Stimulated activated CD4-positive, alpha-beta T cell treated with anti-CD3 and anti-CD28 coated beads, Interleukin-15, amount 100 ng/mL, for 48 hours (primary cell): ENCODE results near the gene SREBF1.

ENCODE experiments used
- DNase-seq, 2 donors: peaks; one replicate each; pipeline ENCODE4 v3.0.0-alpha.2; 2020; ENCODE audit warnings: low read depth in 2 of 2

Gene SREBF1

DNA sequence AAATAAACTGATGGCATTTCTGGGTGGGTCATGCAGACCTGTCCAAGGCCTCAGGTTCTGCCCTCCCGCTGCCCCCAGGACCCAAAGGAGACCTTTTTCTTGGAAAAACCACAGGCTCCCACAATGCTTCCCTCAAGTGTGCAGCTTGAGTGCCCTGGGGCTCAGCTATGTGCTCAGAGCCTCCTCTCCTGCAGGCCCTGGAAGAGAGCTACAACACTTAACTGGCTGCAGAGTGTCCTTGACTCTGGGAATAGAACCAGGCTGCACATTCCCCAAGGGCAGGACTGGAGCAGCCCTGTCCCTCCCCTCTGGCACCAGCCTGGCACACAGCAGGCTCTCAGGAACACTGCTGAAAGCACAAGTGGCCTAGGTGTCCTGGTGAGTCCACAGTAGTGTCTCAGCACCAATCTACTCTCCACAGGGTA is 4.8 kb upstream of the SREBF1 start:
- no peak for DNase-seq

DNA sequence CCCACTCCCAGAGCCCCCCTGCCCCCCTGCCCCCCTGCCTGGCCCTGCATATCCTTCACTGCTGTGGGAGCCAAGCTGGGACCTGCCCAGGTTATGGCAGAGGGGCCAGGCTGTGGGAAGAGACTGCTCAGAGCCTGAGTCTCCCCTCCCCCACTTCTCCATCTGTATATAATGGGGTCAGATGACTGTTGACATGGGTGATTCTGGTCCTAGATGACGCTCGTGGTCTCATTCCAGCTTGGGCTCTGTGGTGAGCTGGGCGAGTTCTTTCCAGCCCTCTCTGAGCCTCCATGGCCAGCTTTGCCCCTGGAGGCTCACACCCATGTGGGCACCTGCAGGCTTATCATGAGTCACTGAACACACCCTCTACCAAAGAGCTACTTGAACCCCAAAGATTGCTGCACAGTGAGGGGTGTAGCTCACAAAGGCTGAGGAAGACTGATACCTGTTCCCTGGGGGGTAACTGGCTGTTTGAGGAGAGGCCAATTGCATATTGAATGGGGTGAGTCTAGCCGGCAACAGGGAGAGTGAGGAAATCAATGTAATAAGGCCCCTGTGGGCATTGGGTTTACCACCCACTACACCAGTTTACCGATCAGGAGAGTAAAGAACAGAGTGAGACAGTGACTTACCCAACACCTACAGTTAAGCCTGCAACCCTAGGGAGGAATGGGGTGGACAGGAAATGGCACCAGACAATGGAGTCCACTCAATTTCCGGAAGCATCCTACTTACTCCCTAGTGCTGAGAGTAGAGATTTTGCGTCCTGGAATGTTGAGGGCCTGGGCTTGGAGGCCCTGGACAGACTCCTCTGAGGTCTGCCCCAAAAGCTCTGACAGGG is 4.2 kb upstream of the SREBF1 start:
- no peak for DNase-seq

DNA sequence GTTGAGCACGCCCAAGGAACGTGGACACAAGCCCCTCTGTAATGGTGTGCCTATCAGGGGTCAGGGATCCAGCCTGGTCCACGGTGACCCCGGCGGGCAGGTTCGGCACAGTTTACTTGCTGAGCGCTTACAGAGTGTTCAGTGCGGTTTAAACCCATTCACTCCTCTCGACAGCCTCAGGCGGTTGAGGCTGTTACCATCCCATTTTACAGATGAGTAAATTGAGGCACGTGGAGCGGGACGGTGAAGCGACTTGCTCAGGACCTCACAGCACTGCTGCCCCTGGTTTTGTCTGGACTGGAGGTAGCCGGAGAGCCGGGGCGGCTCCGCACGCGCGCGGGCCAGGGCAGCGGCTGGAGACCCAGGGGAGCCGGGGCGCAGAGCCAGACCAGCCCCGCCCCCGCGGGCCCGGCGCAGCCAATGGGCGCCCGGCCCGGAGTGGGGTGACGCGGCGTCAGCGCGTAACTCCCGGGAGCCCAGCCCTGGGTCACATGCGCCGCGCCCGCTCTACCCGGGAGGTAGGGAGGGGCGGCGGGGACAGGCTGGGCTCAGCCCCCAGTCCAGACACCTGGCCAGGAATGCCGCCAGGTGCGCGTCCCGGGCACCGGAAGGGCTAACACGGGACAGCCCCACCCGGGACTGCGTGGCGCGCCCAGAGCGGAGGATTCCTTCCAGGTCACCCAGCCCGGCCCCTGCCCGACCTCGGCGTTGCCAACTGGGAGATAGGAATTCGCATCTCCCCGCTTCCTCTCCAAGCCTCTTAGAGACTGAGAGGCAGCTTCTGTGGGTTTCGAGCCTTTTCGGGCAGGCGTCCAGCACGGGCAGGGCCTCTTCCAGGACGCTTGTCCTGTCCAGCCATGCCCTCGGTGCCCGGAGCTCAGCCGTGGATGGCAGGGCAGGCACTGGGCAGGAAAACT is 3.3 kb upstream of the SREBF1 start:
- peak in 1 of 2 donors; percentile 78 for DNase-seq

DNA sequence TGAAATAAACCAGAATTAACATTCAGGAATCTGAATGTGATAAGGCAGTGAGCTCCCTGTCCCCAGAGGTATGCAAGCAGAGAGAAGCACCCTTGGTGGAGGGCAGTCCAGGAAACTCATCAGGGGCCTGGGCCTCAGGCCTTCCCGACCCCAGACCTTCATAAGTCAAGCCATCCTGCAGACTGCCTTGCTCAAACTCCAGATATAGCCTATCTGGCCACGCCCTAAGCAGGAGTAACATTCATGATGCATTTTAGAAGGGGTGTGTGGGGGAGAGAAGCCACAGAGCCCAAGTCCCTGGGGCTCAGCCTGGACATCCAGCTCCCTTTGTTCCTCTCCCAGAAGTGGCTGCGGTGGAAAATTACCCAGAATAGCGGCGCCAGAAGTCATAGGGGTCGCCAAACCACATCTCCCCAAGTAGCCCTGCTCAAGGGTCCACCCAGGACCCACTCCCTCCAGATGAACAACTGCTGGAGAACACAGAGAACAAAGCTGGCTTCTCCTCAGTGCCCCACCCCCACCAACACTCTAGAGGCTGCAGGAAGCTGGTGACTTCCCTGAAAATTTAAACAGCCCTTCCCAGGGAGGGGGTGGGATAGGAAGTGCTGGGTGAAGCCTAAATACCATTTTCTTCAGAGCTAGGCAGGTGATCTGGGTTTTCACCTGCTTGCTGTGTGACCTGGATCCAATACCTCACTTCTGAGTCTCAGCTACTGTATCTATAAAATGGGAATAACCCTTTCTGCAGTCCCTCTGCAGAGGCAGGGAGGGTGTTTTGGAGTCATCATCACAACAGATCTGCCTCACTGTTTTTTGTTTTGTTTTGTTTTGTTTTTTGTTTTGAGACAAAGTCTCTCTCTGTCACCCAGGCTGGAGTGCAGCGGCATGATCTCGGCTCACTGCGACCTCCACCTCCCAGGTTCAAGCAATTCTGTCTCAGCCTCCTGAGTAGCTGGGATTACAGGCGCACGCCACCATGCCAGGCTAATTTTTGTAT is 1.5 kb upstream of the SREBF1 start:
- no peak for DNase-seq

DNA sequence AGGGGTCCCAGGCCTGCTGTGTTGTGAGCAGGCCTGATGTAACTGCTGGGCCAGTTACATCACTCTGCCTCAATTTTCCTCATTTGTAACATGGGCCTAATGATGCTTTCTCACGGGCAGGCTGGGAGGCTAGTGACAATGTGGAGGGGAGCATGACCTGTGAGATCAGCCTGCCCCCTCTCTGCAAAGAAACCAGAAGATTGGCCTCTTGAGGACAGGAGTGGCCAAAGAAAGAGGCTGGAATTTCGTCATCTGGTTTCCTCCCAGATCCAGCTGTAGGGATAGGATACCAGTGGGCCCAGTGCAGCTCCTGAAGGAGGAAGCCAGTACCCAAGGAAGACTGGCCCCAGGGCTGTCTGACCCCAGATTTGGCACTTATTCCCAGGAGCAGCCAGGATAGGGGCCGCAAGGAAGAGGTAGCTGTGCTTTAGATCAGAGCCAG is 615 bp upstream of the SREBF1 start:
- DNase-seq = no peak

DNA sequence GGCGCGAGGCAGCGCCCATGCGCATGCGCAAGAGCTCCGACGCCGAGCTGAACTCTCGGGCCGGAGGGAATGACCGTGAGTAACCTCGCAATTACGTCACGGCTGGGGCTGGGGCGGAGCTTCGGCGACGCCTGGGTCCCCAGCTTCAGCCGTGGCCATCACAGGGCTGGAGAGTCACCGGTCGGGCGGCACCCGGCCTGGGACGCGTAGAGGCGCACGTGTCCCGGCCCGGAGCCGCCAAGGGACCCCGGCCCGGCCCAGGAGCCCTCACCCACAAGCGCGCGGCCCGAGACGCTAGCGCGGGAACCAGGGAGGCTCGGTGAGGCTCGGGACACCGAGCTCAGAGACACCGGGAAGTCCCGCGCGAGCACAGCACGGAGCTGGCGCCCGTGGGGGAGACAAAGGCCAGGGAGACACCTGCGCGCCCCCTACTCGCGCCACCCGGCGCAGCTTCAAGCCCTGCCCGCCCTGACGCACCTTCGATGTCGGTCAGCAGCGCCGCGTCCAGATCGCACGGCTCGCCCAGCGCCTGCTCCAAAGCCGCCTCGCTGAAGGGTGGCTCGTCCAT is 452 bp downstream of the SREBF1 start:
- DNase-seq = peak; percentile 97 to 98

DNA sequence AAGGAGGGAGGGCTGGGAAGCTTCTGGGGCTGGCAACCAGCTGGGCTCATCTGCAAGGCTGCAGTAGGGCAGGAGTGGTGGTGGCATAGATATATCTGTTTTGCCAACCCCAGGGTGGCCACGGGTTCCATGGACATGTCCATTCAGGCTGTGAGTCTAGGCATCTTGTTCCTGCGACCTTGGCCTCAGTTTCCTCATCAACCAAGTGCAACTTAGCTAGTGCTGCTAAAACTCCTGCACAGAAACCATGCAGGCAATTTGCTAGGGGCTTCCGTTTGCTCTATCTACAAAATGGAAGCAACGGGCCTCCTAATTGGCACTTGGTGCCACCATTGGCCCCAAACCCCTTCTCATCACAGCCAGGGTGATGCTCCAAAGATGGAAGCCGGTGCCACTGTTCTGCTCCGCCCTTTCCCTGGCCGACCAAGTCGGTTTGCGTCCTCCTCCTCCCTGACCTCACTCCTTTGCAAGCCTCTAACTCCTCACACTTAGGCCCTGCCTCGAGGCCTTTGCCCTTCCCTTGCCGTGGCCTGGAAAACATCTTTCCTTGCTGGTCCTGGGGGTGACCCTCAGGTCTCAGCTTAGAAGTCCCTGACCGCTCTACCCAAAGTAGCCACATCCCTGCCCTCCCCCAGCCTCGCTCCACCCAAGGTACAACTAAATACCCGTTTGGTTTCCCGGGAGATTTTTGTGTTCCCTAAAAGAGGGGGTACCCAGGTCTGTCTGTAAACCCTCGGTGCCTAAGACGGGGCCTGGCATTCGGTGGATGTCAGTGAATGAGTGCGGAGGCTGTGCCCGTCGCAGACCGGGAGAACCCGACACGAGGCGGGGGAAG is 1.2 kb downstream of the SREBF1 start:
- no peak for DNase-seq

DNA sequence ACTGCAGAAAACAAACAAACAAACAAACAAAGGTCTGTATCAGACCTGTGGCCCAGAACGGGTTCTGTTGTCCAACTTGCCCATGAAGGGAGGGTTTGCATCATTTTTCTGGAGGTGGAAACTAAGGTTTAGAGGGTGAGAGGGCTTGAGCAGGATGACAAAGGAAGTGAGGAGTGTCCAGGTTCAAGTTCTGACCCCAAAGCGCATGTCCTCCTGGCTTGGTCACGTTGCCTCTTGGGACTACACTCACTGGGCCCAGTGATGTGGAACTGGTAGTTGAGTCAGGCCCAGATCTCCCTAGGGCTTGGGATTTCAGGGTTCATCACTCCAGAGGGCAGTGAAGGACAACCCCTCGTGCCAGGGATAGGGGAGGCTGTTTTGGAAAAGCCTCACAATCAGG is 1.8 kb downstream of the SREBF1 start:
- no peak for DNase-seq

DNA sequence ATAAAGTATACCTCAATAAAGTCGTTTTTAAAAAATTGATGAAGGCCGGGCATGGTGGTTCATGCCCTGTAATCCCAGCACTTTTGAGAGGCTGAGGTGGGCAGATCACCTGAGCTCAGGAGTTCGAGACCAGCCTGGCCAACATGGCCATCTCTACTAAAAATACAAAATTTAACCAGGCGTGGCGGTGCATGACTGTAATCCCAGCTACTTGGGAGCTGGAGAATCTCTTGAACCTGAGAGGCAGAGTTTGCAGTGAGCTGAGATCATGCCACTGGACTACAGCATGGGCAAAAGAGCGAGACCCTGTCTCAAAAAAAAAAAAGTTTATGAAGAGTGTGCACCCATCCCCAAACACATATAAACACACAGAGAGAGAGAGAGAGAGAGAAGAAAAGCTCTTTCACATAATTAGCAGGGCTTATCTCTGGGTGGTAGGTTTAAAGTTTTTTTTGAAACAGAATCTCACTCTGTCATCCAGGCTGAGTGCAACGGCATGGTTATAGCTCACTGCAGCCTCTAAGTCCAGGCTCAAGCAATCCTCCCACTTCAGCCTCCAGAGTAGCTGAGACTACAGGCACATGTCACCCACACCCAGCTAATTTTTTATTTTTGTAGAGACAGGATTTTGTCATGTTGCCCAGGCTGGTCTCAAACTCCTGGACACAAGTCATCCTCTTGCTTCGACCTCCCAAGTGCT is 3.0 kb downstream of the SREBF1 start:
- no peak for DNase-seq

DNA sequence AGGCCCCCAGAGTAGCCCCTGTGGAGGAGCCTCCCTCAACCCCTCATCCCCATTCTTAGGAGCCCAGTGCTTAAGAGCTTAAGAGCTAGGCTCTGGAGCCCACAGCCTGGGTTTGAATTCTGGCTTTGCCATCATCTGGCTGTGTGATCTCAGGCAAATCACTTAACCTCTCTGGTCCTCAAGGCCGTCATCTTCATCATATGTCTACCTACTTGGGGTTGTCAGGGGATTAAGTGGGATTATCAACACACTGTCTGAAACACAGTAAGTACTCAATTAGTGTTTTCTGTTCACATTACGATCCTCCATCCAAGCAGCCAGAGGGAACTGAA is 4.8 kb downstream of the SREBF1 start:
- DNase-seq = no peak

DNA sequence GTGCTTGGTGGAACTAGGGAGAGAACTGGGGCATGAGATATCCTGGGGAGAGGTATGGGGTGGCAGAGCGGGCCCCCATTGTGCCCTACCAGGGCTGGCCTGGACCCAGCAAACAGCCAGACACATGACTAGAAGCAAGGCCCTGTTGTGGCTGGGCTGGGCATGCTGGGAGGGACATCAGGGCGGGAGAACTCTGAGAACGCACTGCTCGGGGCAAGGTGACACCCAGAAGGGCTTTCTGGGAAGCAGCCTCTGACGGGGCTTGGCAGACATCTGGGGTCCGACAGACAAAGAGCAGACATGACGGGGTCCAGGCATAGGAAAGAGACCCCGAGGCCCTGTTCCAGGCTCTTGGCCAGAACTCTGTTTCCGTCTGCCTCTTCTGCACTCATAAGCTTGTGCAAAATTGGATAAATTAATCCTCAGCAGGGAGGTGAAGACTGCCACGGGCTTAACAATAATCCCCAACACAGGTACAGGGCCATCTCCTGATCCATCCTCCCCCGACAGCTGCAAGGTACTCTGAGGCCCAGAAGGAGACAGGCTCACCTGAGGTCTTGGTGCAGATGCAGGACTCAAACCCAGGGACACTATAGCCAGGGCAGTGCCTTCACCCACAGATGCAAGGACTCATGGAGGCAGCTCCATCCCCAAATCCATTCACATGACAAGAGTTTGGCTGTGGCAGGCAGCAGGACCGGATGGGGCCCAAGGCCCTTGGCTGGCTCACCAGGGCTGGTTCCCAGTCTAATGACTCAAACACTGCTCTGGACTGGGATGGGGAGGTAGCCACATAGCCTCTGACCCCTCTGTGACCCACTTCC is 5.4 kb downstream of the SREBF1 start:
- no peak for DNase-seq

DNA sequence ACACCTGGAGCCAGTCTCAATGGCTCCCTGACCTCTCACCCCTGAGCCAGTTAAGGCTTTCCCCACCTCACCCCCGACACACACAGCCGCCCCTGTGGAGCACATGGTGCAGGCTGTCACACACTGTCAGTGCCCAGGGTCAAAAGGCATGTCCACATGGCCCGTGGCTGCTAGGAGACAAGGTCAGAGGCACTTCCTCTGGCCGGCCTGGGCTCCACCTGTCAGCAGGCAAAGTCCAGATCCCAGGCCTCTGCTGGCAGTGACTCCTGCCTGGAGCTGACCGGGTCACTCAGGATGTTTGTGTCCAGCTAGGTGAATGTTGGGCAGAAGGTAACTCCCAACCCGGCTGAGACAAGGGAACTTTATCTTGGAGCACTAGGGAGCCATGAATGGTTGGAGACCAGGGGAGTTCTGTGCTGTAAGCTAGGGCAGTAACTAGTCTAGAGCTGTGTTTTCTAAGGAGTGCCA is 6.0 kb downstream of the SREBF1 start:
- no peak for DNase-seq

DNA sequence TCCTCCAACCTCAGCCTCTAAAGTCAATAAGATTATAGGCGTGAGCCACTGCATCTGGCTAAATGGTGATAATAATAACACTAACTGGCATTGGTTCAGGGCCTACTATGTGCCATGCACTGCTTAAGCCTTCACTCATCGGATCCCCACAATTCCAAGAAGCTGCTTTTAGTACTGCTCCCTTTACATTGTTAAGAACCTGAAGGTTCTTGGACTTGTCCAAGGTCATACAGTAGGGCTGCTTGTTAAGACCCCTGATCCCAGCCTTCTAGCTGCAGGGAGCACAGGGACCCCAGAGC is 6.6 kb downstream of the SREBF1 start:
- no peak for DNase-seq

DNA sequence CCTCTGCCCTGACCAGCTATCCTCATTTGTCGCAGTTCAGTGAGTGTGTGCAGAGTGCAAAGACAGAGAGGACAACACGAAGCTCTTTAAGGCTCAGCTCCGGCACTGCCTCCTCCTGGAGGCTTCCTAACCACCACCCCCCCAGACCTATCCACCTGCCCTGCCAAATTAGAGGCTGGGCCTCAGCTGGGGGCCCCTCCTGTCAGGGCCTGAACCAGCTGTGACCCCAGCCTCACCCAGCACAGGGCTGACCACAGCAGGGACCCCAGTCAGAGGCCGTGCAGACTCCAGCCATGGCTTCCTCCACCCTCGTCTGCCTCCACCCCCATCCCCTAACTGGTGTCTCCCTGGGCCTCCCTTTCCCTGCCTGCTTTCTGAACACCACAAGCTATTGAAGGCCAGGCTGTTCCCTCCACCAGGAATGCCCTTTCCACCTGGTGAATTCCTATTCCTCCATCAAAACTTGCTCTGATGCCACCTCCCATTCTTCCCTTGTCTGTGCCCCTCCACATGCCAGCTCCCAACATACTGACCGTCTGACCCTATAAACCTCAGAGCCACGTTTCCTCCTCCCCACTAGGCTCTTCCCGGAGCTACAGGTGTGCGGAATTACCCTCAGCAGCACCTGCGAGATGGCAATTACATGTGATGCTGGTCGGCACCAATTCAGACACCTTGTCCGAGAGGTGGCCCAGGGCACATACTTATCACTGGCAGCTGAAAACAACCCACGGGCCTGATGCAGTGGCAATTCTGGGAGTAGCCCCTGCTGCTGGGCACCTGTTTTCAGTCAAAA is 8.8 kb downstream of the SREBF1 start:
- no peak for DNase-seq

DNA sequence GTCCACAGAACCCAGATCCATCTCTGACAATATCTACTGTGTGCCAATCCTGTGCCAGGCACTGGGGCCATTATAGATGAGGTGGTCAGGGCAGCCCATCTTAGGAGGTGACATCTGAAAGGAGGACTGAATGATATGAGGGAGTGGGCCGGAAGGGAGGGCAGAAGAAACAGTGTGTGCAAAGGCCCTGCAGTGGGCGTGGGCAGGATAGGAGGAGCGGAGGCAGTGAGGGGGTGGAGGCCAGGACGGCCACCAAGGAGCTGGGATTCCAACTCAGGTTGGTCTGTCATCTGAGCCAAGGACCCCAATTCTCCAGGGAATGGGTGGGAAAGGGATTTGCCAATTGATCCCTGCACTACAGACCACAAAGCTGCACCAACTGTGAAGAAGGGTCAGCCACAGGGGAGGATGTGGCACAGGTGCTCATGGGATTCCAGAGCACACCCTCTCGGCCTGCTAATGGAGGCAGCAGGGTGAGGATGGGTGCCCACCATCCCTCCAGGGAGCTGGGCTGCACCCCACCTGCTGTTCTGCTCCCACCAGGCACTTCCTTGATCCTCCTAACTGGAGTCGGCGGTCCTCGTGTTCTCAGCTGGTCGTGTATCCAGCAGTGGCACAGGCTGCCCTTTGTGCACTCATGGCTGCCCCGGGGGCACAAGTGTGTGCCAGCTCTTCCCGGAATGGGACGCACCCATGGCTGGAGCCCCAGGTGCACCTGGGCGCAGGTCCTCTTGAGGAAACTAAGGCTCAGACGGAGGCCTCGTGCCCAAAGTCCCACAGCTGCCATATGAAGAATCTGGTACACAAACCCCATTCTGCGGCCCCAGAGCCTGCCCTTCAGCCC is 9.6 kb downstream of the SREBF1 start:
- DNase-seq = no peak

DNA sequence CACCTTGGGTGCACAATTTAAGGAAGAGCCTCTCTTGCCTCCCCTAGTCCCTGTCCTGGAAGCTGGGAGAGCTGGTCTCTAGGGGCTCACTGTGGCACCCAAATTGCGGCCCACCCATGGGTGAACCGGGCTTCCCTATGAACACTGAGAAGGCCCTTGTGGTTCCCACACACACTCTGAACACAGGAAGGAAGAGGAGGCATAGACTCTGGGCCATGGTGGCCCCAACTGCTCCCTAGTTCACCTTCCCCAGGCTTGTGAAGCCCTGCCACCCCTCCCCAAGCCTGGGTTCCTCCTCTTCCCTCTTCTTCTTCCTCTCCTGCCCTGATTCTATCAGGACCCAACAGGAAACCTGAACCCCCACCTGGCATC is 10.5 kb downstream of the SREBF1 start:
- DNase-seq = no peak
